ENCODE measurements around the gene ARNT2. TPM values are rescaled to one million over a fixed set of nuclear protein-coding genes. Genes with fewer than 3 reads are reported as not detected.

Gene ARNT2
- total RNA-seq, 1 donor from 2014 or later: under 0.01 TPM

GRCh38 chr15:80573606-80574005 is 169.4 kb downstream of the ARNT2 start:
- no peak for DNase-seq (ENCODE audit: low read depth in 2 of 2)

- DNase-seq (ENCODE audit: low read depth in 2 of 2): no peak
These were observed 170.4 kb downstream of the ARNT2 start for GRCh38 chr15:80574590-80574989.

- DNase-seq (ENCODE audit: low read depth in 2 of 2): no peak
These were observed 172.4 kb downstream of the ARNT2 start for GRCh38 chr15:80576519-80577090.

GRCh38 chr15:80577552-80578205 is 173.5 kb downstream of the ARNT2 start:
- no peak for DNase-seq (ENCODE audit: low read depth in 2 of 2)

- no peak for DNase-seq (ENCODE audit: low read depth in 2 of 2)
These were observed 174.0 kb downstream of the ARNT2 start for GRCh38 chr15:80578206-80578595.

GRCh38 chr15:80578871-80579270 is 174.7 kb downstream of the ARNT2 start:
- DNase-seq (ENCODE audit: low read depth in 2 of 2): no peak

GRCh38 chr15:80579611-80580010 is 175.4 kb downstream of the ARNT2 start:
- no peak for DNase-seq (ENCODE audit: low read depth in 2 of 2)

- DNase-seq (ENCODE audit: low read depth in 2 of 2): peak in 1 of 2 donors; percentile 42
These were observed 175.9 kb downstream of the ARNT2 start for GRCh38 chr15:80580106-80580505.

GRCh38 chr15:80580536-80581260 is 176.5 kb downstream of the ARNT2 start:
- DNase-seq (ENCODE audit: low read depth in 2 of 2): no peak

GRCh38 chr15:80581976-80582375 is 177.8 kb downstream of the ARNT2 start:
- DNase-seq (ENCODE audit: low read depth in 2 of 2): no peak

GRCh38 chr15:80582816-80583423 is 178.7 kb downstream of the ARNT2 start:
- no peak for DNase-seq (ENCODE audit: low read depth in 2 of 2)

GRCh38 chr15:80584561-80584964 is 180.4 kb downstream of the ARNT2 start:
- no peak for DNase-seq (ENCODE audit: low read depth in 2 of 2)

- DNase-seq (ENCODE audit: low read depth in 2 of 2): no peak
These were observed 180.9 kb downstream of the ARNT2 start for GRCh38 chr15:80584973-80585525.

- DNase-seq (ENCODE audit: low read depth in 2 of 2): peak in 1 of 2 donors; percentile 16
These were observed 181.4 kb downstream of the ARNT2 start for GRCh38 chr15:80585544-80586018.

GRCh38 chr15:80586161-80586560 is 182.0 kb downstream of the ARNT2 start:
- DNase-seq (ENCODE audit: low read depth in 2 of 2): no peak

GRCh38 chr15:80587007-80587406 is 182.8 kb downstream of the ARNT2 start:
- no peak for DNase-seq (ENCODE audit: low read depth in 2 of 2)

- peak in 1 of 2 donors; percentile 12 for DNase-seq (ENCODE audit: low read depth in 2 of 2)
These were observed 183.8 kb downstream of the ARNT2 start for GRCh38 chr15:80587816-80588456.

GRCh38 chr15:80588801-80589200 is 184.6 kb downstream of the ARNT2 start:
- peak; percentile 32 to 87 for DNase-seq (ENCODE audit: low read depth in 2 of 2)

- DNase-seq (ENCODE audit: low read depth in 2 of 2): peak in 1 of 2 donors; percentile 8
These were observed 186.7 kb downstream of the ARNT2 start for GRCh38 chr15:80590761-80591355.

- no peak for DNase-seq (ENCODE audit: low read depth in 2 of 2)
These were observed 187.3 kb downstream of the ARNT2 start for GRCh38 chr15:80591471-80591870.
